SK-N-MC (cell line): ENCODE measurements around the gene ABCC6.

Experiments
- EZH2 ChIP-seq: fragments of 200-600 bp; sonication (generic); IDR thresholded peaks from one replicate; pipeline ENCODE4 v1.6.1; 2017; ENCODE audit warnings: antibody characterized with exemption
- FOXP2 ChIP-seq: optimal IDR thresholded peaks from 2 replicates; pipeline ENCODE3; 2011; ENCODE audit warnings: mild to moderate bottlenecking, moderate library complexity; ENCODE audit not compliant: insufficient read depth; ENCODE audit errors: extremely low read length, control extremely low read depth
- POLR2AphosphoS5 ChIP-seq: IDR thresholded peaks from 2 replicates; pipeline ENCODE4 v1.6.1; 2012; ENCODE audit warnings: mild to moderate bottlenecking, low read depth, low read length, borderline replicate concordance

- TF ChIP-seq POLR2AphosphoS5 (no peak), EZH2 (no peak), FOXP2 (no peak)
These were observed 34.5 kb downstream of the ABCC6 start for GRCh38 chr16:16188827-16189226.
